Suppressor macrophage treated with lipopolysaccharide for 1 hour (primary cell): ENCODE results near the gene MFSD6L.

Source experiments
- DNase-seq, 3 donors: peaks; one replicate each; pipeline ENCODE4 v3.0.0-alpha.2; 2020 to 2022

Gene MFSD6L

GRCh38 chr17:8791248-8791909 lies 7.8 kb downstream of the MFSD6L start:
- peak in 1 of 3 donors; percentile 14 for DNase-seq

- DNase-seq, result no peak
Observed at GRCh38 chr17:8789743-8790142, 9.4 kb downstream of the MFSD6L start.

- no peak for DNase-seq
Observed at GRCh38 chr17:8788998-8789397, 10.2 kb downstream of the MFSD6L start.

GRCh38 chr17:8785547-8786413 lies 13.4 kb downstream of the MFSD6L start:
- DNase-seq, result peak; percentile 72 to 86 (median 82)

DNA sequence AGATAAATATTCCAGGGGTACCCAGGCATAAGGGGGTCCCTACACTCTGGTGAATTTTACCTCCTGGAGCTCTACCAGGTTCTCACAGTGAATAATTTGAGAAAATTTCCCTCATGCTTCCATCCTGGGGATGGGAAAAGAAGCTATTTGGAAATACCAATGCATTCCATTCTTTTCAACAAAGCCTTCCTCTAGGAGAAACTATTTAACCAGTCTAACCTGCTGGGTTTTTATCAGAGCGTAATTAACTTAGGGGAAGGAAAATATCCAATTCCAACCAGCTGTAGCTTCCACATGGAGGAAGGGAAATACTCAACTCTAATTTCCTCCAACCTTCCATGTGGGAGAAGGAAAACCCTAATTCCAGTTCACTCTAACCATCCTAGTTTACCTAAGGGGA lies 17.0 kb downstream of the MFSD6L start:
- DNase-seq, result peak in 1 of 3 donors; percentile 15

DNA sequence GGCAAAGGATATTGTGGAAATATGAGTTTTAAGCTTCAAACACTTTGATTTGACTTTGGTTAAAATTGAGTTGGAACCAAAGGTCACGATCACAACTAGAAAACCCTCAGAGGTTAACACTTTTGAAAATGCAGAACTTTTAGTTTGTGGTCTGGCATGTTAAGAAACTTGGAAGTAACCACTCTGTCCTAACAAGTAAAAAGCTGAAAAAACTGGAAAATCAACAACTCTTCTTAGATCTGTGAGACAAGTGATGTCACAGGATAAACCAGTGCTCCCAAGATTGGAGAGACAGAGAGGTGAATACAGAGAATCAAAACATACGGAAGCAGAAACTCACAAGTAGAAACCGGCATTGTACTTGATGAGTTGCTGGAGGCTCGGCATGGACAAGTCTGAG lies 17.4 kb downstream of the MFSD6L start:
- peak; percentile 28 to 64 (median 56) for DNase-seq

- DNase-seq, result peak in 1 of 3 donors; percentile 23
Observed at GRCh38 chr17:8776881-8777280, 22.3 kb downstream of the MFSD6L start.

GRCh38 chr17:8776248-8776647 lies 22.9 kb downstream of the MFSD6L start:
- DNase-seq, result no peak

DNA sequence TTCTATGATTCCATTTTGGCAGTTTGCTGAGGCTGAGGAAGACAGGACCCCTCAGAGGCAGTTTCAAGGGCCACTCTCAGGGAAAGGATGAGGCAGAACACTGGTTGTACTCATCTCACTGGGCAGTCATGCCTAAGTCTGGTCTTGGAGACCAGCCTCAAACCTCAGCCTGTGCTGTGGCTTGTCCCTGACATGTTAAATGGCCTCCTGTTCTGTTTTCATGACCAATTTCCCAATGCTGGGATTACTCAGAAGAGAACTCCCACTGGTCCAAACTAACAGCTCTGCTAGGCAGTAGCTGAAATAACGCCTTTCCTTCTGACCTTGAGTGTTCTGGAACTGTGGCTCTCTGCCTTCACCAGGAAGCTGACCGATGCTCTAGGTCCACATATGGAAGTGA lies 32.4 kb downstream of the MFSD6L start:
- DNase-seq, result no peak

GRCh38 chr17:8762012-8762411 lies 37.2 kb downstream of the MFSD6L start:
- DNase-seq, result no peak

DNA sequence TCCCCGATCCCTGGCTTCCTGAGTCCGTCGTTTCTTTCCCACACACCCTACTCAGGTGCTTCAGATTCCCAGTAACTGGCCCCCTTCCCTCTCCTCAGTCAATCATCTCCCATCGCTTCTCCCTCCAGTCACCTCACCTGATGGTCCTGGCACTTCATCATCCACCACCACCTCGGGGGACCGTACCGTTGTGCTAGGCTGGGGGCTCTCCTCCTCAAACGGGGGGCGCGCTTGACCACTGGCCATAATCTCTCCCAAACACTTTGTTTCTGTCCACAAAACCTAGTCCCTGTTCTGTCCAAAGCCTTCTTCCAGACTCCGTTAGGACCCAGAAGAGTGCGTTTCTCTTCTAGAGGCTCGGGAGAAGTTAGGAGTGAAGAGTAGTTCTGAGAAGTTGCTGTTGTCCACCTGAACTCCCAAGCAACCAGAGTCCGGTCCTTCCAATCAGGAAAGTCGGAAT lies 41.0 kb downstream of the MFSD6L start, which contains the start of gene SPDYE4:
TSS of gene SPDYE4 (minus strand) at position 410 of the 460 bp plus-strand sequence. CDS start at position 246, 164 bp downstream.
- DNase-seq, result no peak

DNA sequence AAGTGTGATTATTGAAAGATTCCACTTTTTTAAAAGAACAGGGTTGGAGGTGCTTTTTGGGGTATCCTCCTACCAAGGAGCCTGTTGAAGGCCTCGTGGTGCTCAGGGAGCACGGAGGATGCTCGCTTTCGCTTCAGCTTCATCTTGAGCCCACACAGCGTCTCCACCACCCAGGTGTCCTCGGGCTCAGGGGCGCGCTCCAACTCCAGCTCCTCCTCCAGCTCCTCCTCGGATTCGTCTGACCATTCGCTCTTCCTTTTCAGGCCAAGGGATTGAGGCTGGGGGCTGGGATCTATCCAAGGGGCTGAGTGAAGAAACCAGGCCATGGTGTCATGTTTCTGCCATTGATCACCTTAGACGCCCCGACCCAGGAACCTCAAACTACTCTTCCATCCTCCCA lies 42.0 kb downstream of the MFSD6L start:
- DNase-seq, result no peak

DNA sequence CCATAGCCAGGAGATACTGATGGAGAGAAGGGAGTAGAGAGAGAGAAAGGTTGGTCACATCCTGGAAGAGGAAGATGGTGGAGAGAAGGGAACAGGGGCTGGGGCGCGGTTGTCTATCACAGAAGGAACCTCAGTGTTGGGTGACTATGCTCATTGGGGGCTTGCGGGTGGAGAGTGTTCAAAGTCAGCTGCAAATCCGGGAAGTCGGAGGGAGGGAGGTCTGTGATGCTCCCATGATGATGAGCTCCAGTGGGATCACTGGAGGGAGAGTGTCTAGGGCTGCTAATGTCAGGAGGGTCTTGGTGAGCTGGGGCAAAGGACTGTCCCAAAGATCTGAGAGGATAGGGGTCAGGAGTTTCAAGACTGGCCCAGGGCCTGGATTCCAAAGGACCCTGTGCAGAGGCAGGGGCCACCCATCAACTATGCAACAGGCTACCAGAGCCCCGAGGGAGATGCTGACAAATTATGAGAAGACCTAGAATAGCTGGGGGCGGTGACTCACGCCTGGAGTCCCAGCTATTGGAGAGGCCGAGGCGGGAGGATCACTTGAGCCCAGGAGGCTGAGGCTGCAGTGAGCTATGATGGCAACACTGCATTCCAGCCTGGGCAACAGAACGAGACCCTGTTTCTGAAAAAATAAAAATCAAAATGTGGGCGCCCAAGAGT lies 43.4 kb downstream of the MFSD6L start:
- no peak for DNase-seq

- DNase-seq, result no peak
Observed at GRCh38 chr17:8754890-8755289, 44.3 kb downstream of the MFSD6L start.

DNA sequence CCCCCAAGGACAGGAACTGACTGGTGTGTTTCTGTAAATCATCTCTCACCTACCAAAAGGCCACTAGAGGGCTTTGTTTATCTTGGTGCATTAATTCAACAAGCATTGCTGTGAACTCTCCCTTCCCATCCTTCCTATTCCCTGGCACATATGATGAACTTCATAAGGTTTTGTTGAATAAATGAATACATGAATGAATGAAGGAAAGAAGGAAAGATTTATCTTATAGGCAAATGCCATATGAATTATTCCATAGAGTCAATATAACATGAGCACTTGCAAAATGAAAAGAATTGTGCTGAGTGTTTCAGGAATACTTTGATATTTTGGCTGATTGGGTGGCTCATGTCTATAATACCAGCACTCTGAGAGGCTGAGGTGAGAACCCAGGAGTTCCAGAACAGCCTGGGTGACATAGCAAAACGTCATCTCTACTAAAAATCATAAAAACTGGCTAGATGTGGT lies 45.2 kb downstream of the MFSD6L start:
- peak; percentile 34 to 57 (median 41) for DNase-seq

DNA sequence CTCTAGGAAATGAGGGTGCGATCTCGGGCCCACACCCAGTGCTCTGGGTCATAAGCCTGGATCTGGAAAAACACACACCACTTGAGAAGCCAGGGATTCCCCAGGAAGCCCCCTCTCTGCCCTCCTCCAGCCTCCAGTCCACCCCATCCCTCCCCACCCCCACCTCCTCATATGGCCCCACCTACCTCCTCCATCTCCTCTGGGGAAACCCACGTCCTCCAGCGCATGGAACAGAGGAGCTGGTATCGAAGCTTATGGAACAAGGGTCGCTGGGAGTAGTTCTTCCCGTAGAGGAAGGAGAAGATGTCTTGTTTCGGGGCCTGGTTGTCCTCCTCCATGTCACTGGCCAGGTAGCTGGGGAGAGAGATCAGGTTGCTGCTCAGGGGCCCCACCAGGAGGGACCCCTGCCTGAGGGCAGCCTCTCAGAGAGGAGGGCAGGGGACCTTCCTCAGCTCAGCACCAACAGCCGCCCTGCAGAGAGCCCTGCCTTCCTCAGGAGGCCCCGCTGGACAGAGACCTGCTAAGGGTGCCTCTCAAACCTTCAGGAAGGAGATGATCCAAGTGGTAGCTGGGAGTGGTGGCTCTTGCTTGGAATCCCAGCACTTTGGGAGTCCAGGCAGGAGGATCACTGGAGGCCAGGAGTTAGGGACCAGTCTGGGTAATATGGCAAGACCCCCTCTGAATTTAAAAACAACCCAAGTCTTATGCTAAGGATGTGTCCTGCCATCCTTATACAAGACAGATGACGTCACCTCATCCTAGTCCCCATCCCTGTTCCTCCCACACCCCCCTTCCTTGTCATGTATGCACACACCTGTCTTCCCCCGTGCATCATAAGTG lies 45.8 kb downstream of the MFSD6L start:
- DNase-seq, result peak in 1 of 3 donors; percentile 12

GRCh38 chr17:8749616-8750015 lies 49.5 kb downstream of the MFSD6L start:
- no peak for DNase-seq

- DNase-seq, result peak; percentile 62 to 73 (median 69)
Observed at GRCh38 chr17:8747742-8748141, 51.4 kb downstream of the MFSD6L start.
